Ishikawa (cell line): ENCODE data around the gene CNIH4.

ENCODE experiments used
- CEBPB ChIP-seq: IDR thresholded peaks from 2 replicates; pipeline ENCODE4 v1.6.1; 2012
- CREB1 ChIP-seq: IDR thresholded peaks from 2 replicates; pipeline ENCODE4 v1.6.1; 2012; ENCODE audit warnings: low read depth
- EP300 ChIP-seq: IDR thresholded peaks from 2 replicates; pipeline ENCODE4 v1.6.1; 2012; ENCODE audit warnings: borderline replicate concordance
- FOXM1 ChIP-seq: IDR thresholded peaks from 2 replicates; pipeline ENCODE4 v1.6.1; 2012; ENCODE audit warnings: low read depth, borderline replicate concordance
- MAX ChIP-seq: IDR thresholded peaks from 2 replicates; pipeline ENCODE4 v1.6.1; 2012
- NFIC ChIP-seq: IDR thresholded peaks from 2 replicates; pipeline ENCODE4 v1.6.1; 2012
- RAD21 ChIP-seq: IDR thresholded peaks from 2 replicates; pipeline ENCODE4 v1.6.1; 2012; ENCODE audit warnings: low read depth
- TAF1 ChIP-seq: IDR thresholded peaks from 2 replicates; pipeline ENCODE4 v1.6.1; 2012; ENCODE audit warnings: low read depth, mild to moderate bottlenecking
- TCF12 ChIP-seq: IDR thresholded peaks from 2 replicates; pipeline ENCODE4 v1.6.1; 2012; ENCODE audit warnings: low read depth
- TEAD4 ChIP-seq: IDR thresholded peaks from 2 replicates; pipeline ENCODE4 v1.6.1; 2012
- YY1 ChIP-seq: IDR thresholded peaks from 2 replicates; pipeline ENCODE4 v1.6.1; 2012; ENCODE audit warnings: low read depth
- ZBTB7A ChIP-seq: IDR thresholded peaks from 2 replicates; pipeline ENCODE4 v1.6.1; 2012; ENCODE audit warnings: low read depth

DNA sequence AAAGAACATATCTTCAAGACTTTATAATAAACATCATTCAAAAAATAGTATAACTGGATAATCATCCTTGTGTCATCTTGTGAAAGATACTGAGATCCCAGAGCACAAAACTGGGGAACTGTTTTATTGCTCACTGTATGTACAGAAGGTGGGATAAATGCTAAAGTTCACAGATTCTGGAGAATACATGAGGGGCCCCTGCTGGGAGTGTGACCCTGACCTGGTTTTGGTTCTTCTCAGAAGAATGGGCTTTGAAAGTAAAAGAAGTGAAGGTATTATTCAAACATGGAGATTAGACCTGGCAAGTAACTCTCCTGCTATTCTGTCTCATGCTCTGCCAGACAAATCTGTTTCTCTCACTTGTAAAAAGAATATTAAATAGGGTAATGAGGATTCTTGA lies 63.4 kb downstream of the CNIH4 start:
- no peak for TF ChIP-seq CEBPB
- no peak for TF ChIP-seq YY1
- no peak for TF ChIP-seq FOXM1
- no peak for TF ChIP-seq TEAD4
- no peak for TF ChIP-seq TAF1
- TF ChIP-seq EP300: no peak
- no peak for TF ChIP-seq TCF12
- TF ChIP-seq CREB1: no peak
- no peak for TF ChIP-seq RAD21
- no peak for TF ChIP-seq NFIC
- no peak for TF ChIP-seq ZBTB7A
- TF ChIP-seq MAX: no peak
